ENCODE data around the gene DUOX2.

DNA sequence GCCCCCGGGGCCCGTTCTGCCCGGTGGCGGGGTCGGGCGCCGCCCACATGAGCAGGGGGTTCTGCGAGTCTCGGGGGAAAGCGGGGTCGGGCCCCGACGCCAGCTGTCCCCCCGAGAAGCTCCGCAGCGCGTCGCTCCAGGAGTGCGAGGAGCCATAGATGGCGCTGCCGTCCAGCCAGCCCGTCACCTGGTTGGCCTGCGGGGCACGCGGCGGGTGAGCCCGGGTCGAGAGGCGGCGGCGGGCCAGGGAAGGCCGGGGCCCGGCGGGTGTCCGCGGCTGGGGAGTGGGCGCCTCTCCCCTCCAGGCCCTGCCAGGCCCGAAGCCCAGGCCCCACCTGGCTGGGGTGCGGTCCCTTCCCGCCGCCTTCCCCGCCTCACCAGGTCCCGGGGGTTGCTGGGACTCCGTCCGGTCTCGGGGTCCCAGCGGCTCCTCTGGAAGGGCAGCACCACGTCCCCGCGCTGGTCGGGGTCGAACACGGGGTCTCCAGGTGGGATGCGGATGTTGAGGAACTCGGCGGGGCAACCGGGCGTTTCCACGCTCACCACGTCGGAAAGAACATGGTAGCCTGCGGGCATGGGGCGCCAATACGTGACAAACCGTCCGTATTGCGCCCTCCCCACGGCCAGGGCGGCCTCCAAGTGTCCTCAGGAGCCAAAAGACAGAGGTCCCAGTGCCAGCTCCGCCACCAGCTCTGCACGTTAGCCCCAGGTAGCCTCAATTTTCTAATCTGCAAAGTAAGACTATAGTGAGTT lies 2.4 kb downstream of the DUOX2 start:
- TF ChIP-seq, protein P1, sequence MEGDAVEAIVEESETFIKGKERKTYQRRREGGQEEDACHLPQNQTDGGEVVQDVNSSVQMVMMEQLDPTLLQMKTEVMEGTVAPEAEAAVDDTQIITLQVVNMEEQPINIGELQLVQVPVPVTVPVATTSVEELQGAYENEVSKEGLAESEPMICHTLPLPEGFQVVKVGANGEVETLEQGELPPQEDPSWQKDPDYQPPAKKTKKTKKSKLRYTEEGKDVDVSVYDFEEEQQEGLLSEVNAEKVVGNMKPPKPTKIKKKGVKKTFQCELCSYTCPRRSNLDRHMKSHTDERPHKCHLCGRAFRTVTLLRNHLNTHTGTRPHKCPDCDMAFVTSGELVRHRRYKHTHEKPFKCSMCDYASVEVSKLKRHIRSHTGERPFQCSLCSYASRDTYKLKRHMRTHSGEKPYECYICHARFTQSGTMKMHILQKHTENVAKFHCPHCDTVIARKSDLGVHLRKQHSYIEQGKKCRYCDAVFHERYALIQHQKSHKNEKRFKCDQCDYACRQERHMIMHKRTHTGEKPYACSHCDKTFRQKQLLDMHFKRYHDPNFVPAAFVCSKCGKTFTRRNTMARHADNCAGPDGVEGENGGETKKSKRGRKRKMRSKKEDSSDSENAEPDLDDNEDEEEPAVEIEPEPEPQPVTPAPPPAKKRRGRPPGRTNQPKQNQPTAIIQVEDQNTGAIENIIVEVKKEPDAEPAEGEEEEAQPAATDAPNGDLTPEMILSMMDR (IDR thresholded peaks at IDR 0.05; ENCODE audit: low read length): no peak
- TF ChIP-seq EZH2 (IDR thresholded peaks at IDR 0.05; ENCODE audit: borderline replicate concordance, low read length): no peak

All from OCI-LY1 (cell line).